Neural progenitor cell (in vitro differentiated cells): ENCODE results near the gene PTPN23.

ENCODE experiments used
- EZH2 ChIP-seq: fragments of 200-600 bp; sonication (generic); IDR thresholded peaks from 2 replicates; pipeline ENCODE4 v1.6.1; 2017; ENCODE audit warnings: antibody characterized with exemption, mild to moderate bottlenecking, moderate library complexity
- TF ChIP-seq, protein P1 (sequence below): fragments of 200-600 bp; sonication (generic); IDR thresholded peaks from 2 replicates; pipeline ENCODE4 v1.5.1; 2017; ENCODE audit warnings: antibody characterized with exemption, mild to moderate bottlenecking

DNA sequence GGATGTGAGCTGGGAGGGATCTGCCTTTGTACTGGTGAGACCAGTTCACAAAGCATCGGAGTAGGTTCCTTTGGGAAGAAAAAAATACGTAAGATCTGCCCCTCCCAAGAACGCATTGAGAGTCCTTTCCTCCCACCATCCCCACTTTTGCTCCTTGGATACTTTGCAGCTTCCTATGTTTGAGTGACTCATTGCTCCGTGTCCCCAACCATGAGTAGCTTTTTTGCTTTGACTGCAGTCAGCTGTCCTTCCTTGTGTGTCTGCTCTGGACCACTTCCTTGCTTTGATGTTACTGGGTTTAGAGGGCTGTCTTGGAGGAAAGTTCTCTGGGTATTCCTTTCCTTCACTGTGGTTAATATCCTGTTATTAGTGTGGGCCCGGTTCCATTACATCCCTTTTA lies 43.2 kb upstream of the PTPN23 start:
- TF ChIP-seq, protein P1, sequence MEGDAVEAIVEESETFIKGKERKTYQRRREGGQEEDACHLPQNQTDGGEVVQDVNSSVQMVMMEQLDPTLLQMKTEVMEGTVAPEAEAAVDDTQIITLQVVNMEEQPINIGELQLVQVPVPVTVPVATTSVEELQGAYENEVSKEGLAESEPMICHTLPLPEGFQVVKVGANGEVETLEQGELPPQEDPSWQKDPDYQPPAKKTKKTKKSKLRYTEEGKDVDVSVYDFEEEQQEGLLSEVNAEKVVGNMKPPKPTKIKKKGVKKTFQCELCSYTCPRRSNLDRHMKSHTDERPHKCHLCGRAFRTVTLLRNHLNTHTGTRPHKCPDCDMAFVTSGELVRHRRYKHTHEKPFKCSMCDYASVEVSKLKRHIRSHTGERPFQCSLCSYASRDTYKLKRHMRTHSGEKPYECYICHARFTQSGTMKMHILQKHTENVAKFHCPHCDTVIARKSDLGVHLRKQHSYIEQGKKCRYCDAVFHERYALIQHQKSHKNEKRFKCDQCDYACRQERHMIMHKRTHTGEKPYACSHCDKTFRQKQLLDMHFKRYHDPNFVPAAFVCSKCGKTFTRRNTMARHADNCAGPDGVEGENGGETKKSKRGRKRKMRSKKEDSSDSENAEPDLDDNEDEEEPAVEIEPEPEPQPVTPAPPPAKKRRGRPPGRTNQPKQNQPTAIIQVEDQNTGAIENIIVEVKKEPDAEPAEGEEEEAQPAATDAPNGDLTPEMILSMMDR: no peak
- no peak for TF ChIP-seq EZH2
